ENCODE data around the gene FNDC1.

The FNDC1 gene

DNA sequence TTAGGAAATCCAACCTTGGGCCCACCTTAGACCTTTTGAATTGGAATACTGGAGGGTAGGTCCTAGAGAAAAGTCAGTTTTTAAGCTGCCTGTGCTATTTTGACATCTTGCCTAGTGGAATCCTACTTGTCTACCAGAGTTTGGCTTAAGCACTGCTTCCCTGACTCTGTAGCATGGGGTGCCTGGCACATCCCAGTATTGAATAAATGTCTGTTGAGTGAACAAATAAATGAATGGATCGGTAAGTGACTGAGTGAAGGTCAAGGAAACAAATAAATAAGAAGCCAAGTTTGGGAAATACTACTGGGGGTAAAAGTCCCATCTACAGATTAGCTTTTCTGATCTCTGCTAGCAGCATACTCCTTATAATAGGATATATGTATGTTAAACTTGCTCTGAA lies 140.5 kb downstream of the FNDC1 start:
- no peak for DNase-seq

DNA sequence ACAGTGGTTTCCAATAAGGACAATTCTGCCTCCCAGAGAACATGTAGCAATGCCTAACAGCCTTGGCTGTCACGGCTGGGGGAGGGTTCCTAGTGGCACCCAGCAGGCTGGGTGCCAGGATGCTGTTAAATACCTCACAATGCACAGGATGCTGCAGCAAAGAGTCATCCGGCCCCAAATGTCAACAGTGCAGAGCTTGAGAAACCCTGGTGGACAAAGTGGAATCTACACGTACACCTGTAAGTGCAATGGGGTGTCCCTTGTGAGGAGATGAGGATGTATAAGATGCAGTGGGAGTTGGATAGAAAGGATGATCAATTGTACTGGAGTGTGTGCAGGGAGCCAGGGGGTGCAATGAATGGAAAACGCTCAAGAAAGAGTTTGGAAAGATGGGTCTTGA lies 142.4 kb downstream of the FNDC1 start:
- DNase-seq: no peak

DNA sequence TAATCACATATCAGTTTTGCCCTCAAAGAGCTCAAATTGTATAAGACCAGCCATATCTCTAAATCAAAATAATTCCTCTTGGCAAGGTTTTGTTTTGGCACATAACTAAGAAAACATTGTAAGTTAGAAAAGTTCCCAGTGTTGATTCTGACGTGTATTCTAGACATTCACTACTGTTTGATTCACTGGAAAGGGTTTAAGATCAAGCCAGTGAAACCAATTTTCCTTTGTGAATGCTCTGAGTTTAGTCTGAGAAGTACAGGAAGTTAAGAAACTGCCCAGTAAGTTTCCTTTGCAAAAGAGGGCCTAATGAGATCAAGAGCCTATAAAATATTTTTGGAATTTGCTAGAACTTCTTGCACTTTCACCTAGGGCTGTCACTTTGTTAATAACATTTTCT lies 143.0 kb downstream of the FNDC1 start:
- no peak for DNase-seq

DNA sequence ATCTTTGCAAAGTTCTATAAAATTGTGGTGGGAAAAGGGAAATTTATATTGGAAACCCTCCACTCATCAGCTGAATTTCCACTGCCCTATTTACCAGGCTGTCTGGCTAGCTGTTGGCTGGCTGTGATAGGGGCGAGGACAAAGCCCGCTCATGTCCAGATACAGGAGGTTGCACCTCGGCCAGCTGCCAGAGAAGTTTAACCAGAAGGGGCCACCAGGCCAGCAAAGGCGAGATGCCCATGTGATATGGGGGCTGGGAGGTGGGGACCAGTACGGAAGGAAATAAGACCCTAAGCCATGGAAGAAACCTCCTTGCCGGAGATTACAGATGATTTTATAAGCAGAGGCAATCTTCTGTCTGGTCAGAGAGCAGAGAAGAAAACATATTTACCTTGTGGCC lies 143.8 kb downstream of the FNDC1 start:
- DNase-seq: no peak

DNA sequence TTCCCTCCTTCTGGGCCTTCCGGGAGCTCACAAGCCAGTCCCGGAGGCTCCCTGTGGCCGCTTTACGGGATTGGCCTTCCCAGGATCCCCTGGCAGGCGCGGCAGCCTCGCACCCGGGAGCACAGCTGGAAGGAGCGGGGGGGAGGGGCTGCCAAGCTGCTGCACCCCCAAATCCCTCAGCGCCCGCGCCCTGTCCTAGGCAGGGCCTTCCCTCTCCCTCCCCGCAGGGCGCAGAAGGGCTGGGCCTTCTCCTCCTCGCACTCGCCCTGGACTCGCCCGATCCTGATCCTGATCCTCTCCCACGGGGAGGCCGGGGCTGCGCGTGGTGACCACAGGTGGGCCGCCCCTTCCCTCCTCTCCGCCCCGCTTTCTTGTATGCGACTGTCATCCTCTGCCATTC lies 146.4 kb downstream of the FNDC1 start:
- DNase-seq: no peak

DNA sequence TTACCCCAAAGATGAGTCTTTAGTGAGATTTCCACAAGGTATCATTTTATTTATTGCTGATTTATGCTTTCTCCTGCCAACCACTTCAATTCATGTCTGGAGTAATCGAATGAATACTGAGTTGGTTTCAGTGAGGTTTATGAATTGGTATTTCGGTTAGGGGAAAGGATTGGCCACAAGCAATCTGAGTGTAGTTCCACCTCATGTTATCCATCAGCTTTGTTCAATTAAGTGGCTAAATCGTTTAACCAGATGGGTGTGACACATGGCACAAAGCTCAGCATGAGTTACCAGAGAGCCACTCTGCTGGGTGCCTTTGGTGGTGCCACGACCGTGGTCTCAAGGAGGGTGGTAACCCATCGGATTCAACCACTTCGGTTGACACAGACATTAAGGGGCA lies 148.2 kb downstream of the FNDC1 start:
- no peak for DNase-seq

DNA sequence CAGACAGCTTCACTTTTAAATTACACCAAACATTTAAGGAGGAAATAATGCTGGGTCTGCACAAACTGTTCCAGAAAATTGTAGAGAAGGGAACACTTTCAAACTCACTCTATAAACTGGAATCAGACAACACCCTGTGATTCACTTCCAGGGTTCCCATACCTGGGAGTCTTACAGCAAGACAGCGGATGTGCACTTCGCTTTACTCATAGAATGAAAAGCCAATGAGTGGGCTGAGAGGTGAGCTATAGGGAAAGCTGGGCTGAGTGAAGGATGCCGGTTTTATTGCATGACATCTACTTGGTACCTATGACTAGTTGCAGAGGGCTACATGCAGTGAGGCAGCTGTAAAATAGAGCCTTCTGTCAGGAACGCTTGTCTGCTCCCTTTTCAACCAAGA lies 152.1 kb downstream of the FNDC1 start:
- no peak for DNase-seq

Measured in NCI-H1092 (cell line).